GM10266 (cell line): ENCODE data around the gene COL25A1.
"Not testable (repeated sequence)": the region's sequence is repeated elsewhere in the genome, so short reads cannot be mapped to it uniquely, and the experiment has no call there.

Experiments
- DNase-seq: peaks from one replicate; pipeline ENCODE4 v3.0.0; 2012; ENCODE audit errors: extremely low spot score
- TF ChIP-seq, protein P1 (sequence below): IDR thresholded peaks from 2 replicates; pipeline ENCODE4 v1.5.1; 2012; ENCODE audit warnings: mild to moderate bottlenecking, low read depth; ENCODE audit not compliant: control insufficient read depth, insufficient read depth; ENCODE audit errors: missing control alignments

COL25A1 gene

DNA sequence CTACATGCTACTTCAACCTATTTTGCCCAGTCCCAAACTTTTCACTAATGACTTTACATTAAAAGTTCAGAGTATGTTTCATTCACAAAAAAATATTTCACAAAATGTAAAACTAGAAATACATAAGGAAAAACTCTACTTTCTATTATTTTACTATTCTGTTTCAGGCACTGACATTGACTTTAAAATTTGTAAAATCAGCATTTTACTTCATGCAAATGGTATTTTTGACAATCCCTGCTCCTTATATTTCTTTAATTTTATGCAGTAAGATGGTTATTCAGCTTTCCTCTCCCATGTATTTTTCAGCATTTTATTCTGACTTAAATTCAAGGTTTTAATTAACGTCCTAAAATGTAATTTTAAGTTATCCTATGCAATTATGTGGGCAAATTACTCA, 178.5 kb downstream of the COL25A1 start:
- TF ChIP-seq, protein P1, sequence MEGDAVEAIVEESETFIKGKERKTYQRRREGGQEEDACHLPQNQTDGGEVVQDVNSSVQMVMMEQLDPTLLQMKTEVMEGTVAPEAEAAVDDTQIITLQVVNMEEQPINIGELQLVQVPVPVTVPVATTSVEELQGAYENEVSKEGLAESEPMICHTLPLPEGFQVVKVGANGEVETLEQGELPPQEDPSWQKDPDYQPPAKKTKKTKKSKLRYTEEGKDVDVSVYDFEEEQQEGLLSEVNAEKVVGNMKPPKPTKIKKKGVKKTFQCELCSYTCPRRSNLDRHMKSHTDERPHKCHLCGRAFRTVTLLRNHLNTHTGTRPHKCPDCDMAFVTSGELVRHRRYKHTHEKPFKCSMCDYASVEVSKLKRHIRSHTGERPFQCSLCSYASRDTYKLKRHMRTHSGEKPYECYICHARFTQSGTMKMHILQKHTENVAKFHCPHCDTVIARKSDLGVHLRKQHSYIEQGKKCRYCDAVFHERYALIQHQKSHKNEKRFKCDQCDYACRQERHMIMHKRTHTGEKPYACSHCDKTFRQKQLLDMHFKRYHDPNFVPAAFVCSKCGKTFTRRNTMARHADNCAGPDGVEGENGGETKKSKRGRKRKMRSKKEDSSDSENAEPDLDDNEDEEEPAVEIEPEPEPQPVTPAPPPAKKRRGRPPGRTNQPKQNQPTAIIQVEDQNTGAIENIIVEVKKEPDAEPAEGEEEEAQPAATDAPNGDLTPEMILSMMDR, result no peak

DNA sequence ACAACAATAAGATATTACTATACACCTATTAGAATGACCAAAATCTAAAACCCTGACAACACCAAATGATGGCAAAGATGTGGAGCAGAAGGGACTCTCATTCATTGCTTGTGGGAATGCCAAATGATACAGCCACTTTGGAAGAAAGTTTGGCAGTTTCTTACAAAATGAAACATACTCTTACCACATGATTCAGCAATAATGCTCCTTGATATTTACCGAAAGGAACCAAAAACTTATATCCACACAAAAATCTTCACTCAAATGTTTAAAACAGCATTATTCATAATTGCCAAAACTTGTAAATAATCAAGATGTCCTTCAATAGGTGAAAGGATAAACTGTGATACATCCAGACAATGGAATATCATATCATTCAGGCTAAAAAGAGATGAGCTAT, 180.9 kb downstream of the COL25A1 start:
- TF ChIP-seq, protein P1, result no peak
- DNase-seq, result no peak

More for the DNA sequence above, 178.5 kb downstream of the COL25A1 start:
- DNase-seq, result no peak

DNA sequence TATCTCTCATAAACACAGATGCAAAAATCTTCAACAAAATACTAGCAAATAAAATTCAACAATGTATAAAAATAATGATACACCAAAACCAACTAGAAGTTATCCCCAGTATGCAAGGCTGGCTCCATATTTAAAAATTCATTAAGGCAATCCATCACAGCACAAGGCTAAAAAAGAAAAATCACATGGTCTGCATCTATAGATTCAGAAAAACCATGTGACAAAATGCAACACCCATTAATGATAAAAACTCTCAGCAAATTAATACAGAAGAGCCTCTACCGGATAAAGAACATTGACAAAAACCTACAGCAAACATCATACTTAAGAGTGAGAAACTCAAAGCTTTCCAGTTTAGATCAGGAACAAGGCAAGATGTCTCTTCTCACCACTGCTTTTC, 182.6 kb downstream of the COL25A1 start:
- TF ChIP-seq, protein P1, result no peak
- no peak for DNase-seq

DNA sequence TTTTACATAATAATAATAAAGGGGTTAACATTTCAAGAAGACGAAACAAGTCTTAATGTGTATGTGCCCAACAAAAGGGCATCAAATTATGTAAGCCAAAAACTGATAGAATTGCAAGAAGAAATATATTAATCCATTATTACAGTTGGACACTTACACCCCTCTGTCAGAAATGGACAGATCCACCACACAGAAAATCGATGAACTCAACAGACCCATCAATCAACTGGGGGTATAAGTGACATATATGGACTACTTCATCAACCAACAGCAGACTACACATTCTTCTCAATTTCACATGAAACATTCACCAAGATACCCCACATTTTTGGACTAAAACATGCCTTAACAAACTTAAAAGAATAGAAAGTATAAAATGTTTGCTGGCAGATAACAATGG, 183.8 kb downstream of the COL25A1 start:
- no peak for DNase-seq
- TF ChIP-seq, protein P1, result no peak

DNA sequence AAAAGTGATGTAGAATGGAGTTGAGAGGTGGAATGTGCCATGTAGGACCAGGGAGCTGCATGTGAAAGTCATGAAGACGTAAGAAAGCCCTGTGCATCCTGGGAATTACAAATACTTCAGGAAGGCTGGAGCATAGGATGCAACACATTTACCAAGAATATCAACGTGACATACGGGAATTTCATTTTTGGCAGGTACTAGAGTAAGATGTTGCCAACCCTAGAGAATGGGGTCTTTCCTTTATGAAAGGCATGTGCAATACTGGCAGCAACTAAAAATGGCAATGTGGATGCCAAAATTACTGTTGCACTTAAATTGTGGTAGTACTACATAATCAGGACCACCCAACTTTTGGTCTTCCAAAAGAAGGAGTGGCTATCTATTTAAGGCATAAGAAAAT, 188.0 kb downstream of the COL25A1 start:
- TF ChIP-seq, protein P1, result no peak
- DNase-seq, result no peak

DNA sequence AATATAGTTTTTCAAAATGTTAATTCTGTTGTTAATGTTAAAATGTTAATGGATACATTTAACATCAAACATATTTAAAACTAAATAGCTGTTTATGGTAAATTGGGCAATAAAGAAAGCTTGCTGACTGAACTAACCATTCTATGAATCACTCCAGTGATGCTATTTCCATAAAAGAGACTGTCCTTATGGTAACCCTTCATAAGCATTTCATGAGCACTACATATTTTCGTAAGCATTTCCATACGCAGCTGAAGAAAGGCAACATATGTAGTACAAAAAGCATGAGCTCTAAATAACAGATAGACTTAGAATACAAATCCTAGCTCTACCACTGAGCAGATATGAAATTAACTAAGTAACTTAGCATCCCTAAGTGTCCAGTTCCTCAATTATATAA, 188.9 kb downstream of the COL25A1 start:
- TF ChIP-seq, protein P1, result no peak
- no peak for DNase-seq

DNA sequence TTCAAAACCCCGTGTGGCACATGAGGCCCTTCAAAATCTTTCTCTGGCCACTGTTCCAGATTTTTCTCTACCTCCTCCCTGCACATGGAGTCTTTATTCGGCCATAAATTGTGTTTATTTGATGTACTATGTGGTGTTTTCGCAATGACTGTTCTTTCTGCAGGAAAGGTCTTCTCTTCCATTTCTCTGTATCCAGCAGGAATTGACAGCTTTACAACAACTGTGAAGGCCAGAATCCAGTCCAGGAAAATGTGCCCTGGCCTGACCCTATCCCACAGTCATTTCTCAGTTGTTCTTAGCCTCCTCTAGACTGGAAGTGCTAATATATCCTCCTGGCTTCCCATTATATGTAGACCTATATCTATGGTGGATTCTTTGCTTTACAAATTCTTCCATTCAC, 191.4 kb downstream of the COL25A1 start:
- no peak for DNase-seq
- TF ChIP-seq, protein P1, result no peak

DNA sequence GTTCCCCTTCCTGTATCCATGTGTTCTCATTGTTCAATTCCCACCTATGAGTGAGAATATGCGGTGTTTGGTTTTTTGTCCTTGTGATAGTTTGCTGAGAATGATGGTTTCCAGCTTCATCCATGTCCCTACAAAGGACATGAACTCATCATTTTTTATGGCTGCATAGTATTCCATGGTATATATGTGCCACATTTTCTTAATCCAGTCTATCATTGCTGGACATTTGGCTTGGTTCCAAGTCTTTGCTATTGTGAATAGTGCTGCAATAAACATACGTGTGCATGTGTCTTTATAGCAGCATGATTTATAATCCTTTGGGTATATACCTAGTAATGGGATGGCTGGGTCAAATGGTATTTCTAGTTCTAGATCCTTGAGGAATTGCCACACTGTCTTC, 194.2 kb downstream of the COL25A1 start:
- not testable (repeated sequence) for DNase-seq
